PC-3 (cell line): ENCODE results near the gene LELP1. TPM values are rescaled to one million over a fixed set of nuclear protein-coding genes. Genes with fewer than 3 reads are reported as not detected.

Experiments used
- ATAC-seq: fragments of 200-7000 bp; cut with Tn5 transposase; 2 replicates; pipeline ENCODE4 v1.9.1; 2020; ENCODE audit warnings: mild to moderate bottlenecking, moderate library complexity
- BruUV-seq: library from RNA; stranded (reverse); fragments of 400-500 nt; replicated peaks from 2 replicates; lab custom pipeline; 2021; lab: Mats Ljungman, UMichigan
- CTCF ChIA-PET: fragments of 300-600 bp; sonication (Branson Sonifier 250); formaldehyde crosslinking; loops from one replicate; lab custom pipeline; 2022; ENCODE audit warnings: antibody characterized with exemption; lab: Charles Lee
- POLR2A ChIA-PET: fragments of 300-600 bp; sonication (Branson Sonifier 250); formaldehyde crosslinking; loops from one replicate; lab custom pipeline; 2022; ENCODE audit warnings: antibody characterized with exemption; ENCODE audit not compliant: unreplicated experiment; lab: Charles Lee
- DNase-seq: peaks from one replicate; pipeline ENCODE4 v3.0.0-alpha.2; 2015
- H2AFZ ChIP-seq: fragments of 300-600 bp; sonication (generic); 2 replicates; pipeline ENCODE4 v1.6.0; 2016; ENCODE audit warnings: antibody characterized with exemption, low read length
- H3F3A ChIP-seq: fragments of 300-600 bp; sonication (generic); one replicate; pipeline ENCODE4 v1.6.0; 2017; ENCODE audit warnings: antibody characterized with exemption, low read length, control low read depth, mild to moderate bottlenecking; ENCODE audit not compliant: unreplicated experiment
- H3K27ac ChIP-seq: fragments of 300-600 bp; sonication (generic); 2 replicates; pipeline ENCODE4 v1.5.1; 2016; ENCODE audit warnings: mild to moderate bottlenecking, low read length
- H3K27me3 ChIP-seq: fragments of 300-600 bp; sonication (generic); 2 replicates; pipeline ENCODE4 v1.6.1; 2016; ENCODE audit warnings: low read length, mixed read lengths
- H3K36me3 ChIP-seq: fragments of 300-600 bp; sonication (generic); 2 replicates; pipeline ENCODE4 v1.6.1; 2016; ENCODE audit warnings: low read depth, mixed run types, low read length, mixed read lengths
- H3K4me1 ChIP-seq: fragments of 300-600 bp; sonication (generic); 2 replicates; pipeline ENCODE4 v1.5.1; 2016; ENCODE audit warnings: low read length; ENCODE audit not compliant: insufficient read depth
- H3K4me2 ChIP-seq: fragments of 300-600 bp; sonication (generic); 2 replicates; pipeline ENCODE4 v1.6.0; 2016; ENCODE audit warnings: low read length
- H3K4me3 ChIP-seq: fragments of 300-600 bp; sonication (generic); 2 replicates; pipeline ENCODE4 v1.5.1; 2016; ENCODE audit warnings: mild to moderate bottlenecking, low read length, mixed read lengths
- H3K79me2 ChIP-seq: fragments of 300-600 bp; sonication (generic); 2 replicates; pipeline ENCODE4 v1.6.1; 2017; ENCODE audit warnings: low read length, mixed read lengths
- H3K9ac ChIP-seq: fragments of 300-600 bp; sonication (generic); 2 replicates; pipeline ENCODE4 v1.6.0; 2016; ENCODE audit warnings: mild to moderate bottlenecking, low read length
- H3K9me2 ChIP-seq: fragments of 300-600 bp; sonication (generic); replicated peaks from 2 replicates; pipeline ENCODE4 v1.6.1; 2016; ENCODE audit warnings: mixed run types, low read length, mixed read lengths
- H3K9me3 ChIP-seq: fragments of 300-600 bp; sonication (generic); 2 replicates; pipeline ENCODE4 v1.6.1; 2016; ENCODE audit warnings: low read length, mixed read lengths
- H4K20me1 ChIP-seq: fragments of 300-600 bp; sonication (generic); 2 replicates; pipeline ENCODE4 v1.6.1; 2016; ENCODE audit warnings: low read length, mixed read lengths
- CTCF ChIP-seq: fragments of 300-600 bp; sonication (generic); conservative IDR thresholded peaks from 2 replicates; pipeline ENCODE4 v1.5.1; 2017; ENCODE audit warnings: antibody characterized with exemption, low read depth, mild to moderate bottlenecking, low read length
- EZH2 ChIP-seq: fragments of 300-600 bp; sonication (generic); IDR thresholded peaks from one replicate; pipeline ENCODE4 v1.6.1; 2017; ENCODE audit warnings: antibody characterized with exemption, mild to moderate bottlenecking, low read length; ENCODE audit not compliant: unreplicated experiment
- EZH2phosphoT487 ChIP-seq: fragments of 300-600 bp; sonication (generic); IDR thresholded peaks from 2 replicates; pipeline ENCODE4 v1.6.1; 2018; ENCODE audit warnings: mild to moderate bottlenecking, antibody characterized with exemption, low read length, borderline replicate concordance
- intact Hi-C: fragments of 100-400 bp; cut with micrococcal nuclease; formaldehyde crosslinking; loops from 2 replicates; pipeline ENCODE4 v1.9.0; 2023
- total RNA-seq: library from RNA; depleted of rRNA; stranded (reverse); fragments of >200 nt; gene quantifications from 2 replicates; pipeline ENCODE4 v1.2.3, GENCODE V29; 2014; rRNA removed

The LELP1 gene
- total RNA-seq, 1 experiment from 2014 or later: not detected

- Histone ChIP-seq H3K9me2 (no peaks in the 10 kb centered on the region), H3K4me3 (no peak overlapping the region), H2AFZ (no peak overlapping the region), H3F3A (no peaks in the 10 kb centered on the region), H3K9ac (no peak overlapping the region), H3K36me3 (no peaks in the 10 kb centered on the region), H3K27me3 (peaks cover 41% of the 10 kb centered on the region), H3K4me2 (no peak overlapping the region), H3K79me2 (no peaks in the 10 kb centered on the region), H3K4me1 (no peaks in the 10 kb centered on the region), H3K9me3 (no peaks in the 10 kb centered on the region), H3K27ac (no peak overlapping the region), H4K20me1 (no peaks in the 10 kb centered on the region)
- ChIA-PET CTCF (no interaction called here), POLR2A (no interaction called here)
- ATAC-seq (no peak), DNase-seq (no peak)
- TF ChIP-seq EZH2phosphoT487: no peak
- TF ChIP-seq CTCF: no peak
- TF ChIP-seq EZH2: no peak
- intact Hi-C loops: no loop called here
- BruUV-seq: no TSS peak
These were observed 50.5 kb downstream of the LELP1 start for GRCh38 chr1:153253693-153254092.

Other genes starting within 250 kb of the LELP1 start
- not detected in 2 replicates for gene SPRR4, start 232.8 kb upstream of the LELP1 start, total RNA-seq
- not detected in 2 replicates for gene SPRR1A, start 219.3 kb upstream of the LELP1 start, total RNA-seq
- 0.51 TPM in 1 of 2 replicates, not detected in the other for gene SPRR3, start 201.7 kb upstream of the LELP1 start, total RNA-seq
- not detected in 2 replicates for gene SPRR1B, start 172.2 kb upstream of the LELP1 start, total RNA-seq
- not detected in 2 replicates for gene SPRR2D, start 162.3 kb upstream of the LELP1 start, total RNA-seq
- gene SPRR2A, start 145.9 kb upstream of the LELP1 start, total RNA-seq: not detected in 2 replicates
- not detected in 2 replicates for gene SPRR2B, start 131.8 kb upstream of the LELP1 start, total RNA-seq
- not detected in 2 replicates for gene SPRR2E, start 108.9 kb upstream of the LELP1 start, total RNA-seq
- gene SPRR2F, start 89.9 kb upstream of the LELP1 start, total RNA-seq: not detected in 2 replicates
- not detected in 2 replicates for gene SPRR2G, start 52.5 kb upstream of the LELP1 start, total RNA-seq
- not detected in 2 replicates for gene PRR9, start 14.2 kb downstream of the LELP1 start, total RNA-seq
- gene LORICRIN, start 56.3 kb downstream of the LELP1 start, total RNA-seq: not detected in 2 replicates
- gene PGLYRP3, start 109.5 kb downstream of the LELP1 start, total RNA-seq: not detected in 2 replicates
- not detected in 2 replicates for gene PGLYRP4, start 145.4 kb downstream of the LELP1 start, total RNA-seq
- gene S100A9, start 154.4 kb downstream of the LELP1 start, total RNA-seq: 482 and 559 TPM in 2 replicates
- gene S100A12, start 172.2 kb downstream of the LELP1 start, total RNA-seq: not detected in 2 replicates
- gene S100A8, start 187.6 kb downstream of the LELP1 start, total RNA-seq: 0.29 TPM in 1 of 2 replicates, not detected in the other
- gene S100A7A, start 213.1 kb downstream of the LELP1 start, total RNA-seq: not detected in 2 replicates